MCF 10A (cell line): ENCODE measurements around the gene SNU13. TPM values are rescaled to one million over a fixed set of nuclear protein-coding genes. Genes with fewer than 3 reads are reported as not detected.

Experiments used
- BruUV-seq: library from RNA; stranded (reverse); fragments of 400-500 nt; replicated peaks from 2 replicates; lab custom pipeline; 2021; lab: Mats Ljungman, UMichigan
- CTCF ChIA-PET: fragments of 300-600 bp; sonication (Branson Sonifier 250); formaldehyde crosslinking; extraction: SDS; loops from one replicate; lab custom pipeline; 2021; ENCODE audit warnings: antibody characterized with exemption, inconsistent platforms; lab: Yijun Ruan, JAX
- POLR2A ChIA-PET: fragments of 300-600, 350-650 bp; sonication (Branson Sonifier 250); formaldehyde crosslinking; extraction: SDS; loops from one replicate; lab custom pipeline; 2020; ENCODE audit warnings: antibody characterized with exemption, inconsistent platforms; lab: Yijun Ruan, JAX
- DNase-seq: peaks from one replicate; pipeline ENCODE4 v3.0.0-alpha.2; 2018; ENCODE audit not compliant: unreplicated experiment
- H3K27ac Mint-ChIP-seq: one replicate; pipeline ENCODE4 v1.8.0; 2022; ENCODE audit warnings: mild to moderate bottlenecking, low read depth, mixed read lengths; ENCODE audit not compliant: unreplicated experiment
- H3K27me3 Mint-ChIP-seq: one replicate; pipeline ENCODE4 v1.8.0; 2022; ENCODE audit warnings: mixed read lengths; ENCODE audit not compliant: insufficient read depth, unreplicated experiment
- H3K36me3 Mint-ChIP-seq: one replicate; pipeline ENCODE4 v1.8.0; 2022; ENCODE audit warnings: mild to moderate bottlenecking, moderate library complexity, mixed read lengths; ENCODE audit not compliant: insufficient read depth, unreplicated experiment
- H3K4me1 Mint-ChIP-seq: one replicate; pipeline ENCODE4 v1.8.0; 2022; ENCODE audit warnings: mixed read lengths; ENCODE audit not compliant: insufficient read depth, unreplicated experiment
- H3K4me3 Mint-ChIP-seq: one replicate; pipeline ENCODE4 v1.8.0; 2022; ENCODE audit warnings: mild to moderate bottlenecking, moderate library complexity, mixed read lengths; ENCODE audit not compliant: unreplicated experiment
- H3K9me3 Mint-ChIP-seq: one replicate; pipeline ENCODE4 v1.8.0; 2022; ENCODE audit warnings: mixed read lengths; ENCODE audit not compliant: unreplicated experiment
- intact Hi-C: fragments of 100-400 bp; cut with micrococcal nuclease; formaldehyde crosslinking; loops from 2 replicates; pipeline ENCODE4 v1.14.1; 2022
- total RNA-seq: library from RNA; stranded (reverse); gene quantifications from 2 replicates; pipeline ENCODE4 v1.2.3, GENCODE V29; 2022
- TF ChIP-seq, protein P1 (sequence below): fragments of 200-600 bp; IDR thresholded peaks from one replicate; pipeline ENCODE4 v1.8.0; 2022; ENCODE audit warnings: antibody characterized with exemption, mild to moderate bottlenecking; ENCODE audit not compliant: unreplicated experiment

SNU13 gene
- total RNA-seq, 1 experiment from 2014 or later: 280 TPM

GRCh38 chr22:41725510-41726110 lies 36.9 kb upstream of the SNU13 start:
- Mint-ChIP-seq H3K27me3 (peaks cover 7% of the 10 kb centered on the region), H3K36me3 (peaks cover 7% of the 10 kb centered on the region), H3K4me1 (no peaks in the 10 kb centered on the region), H3K4me3 (no peak overlapping the region), H3K9me3 (no peaks in the 10 kb centered on the region), H3K27ac (no peak overlapping the region)
- ChIA-PET POLR2A (no interaction called here), CTCF (interaction anchor here (1.0 kb wide), 1 partner anchor 21 kb away, joined by 3 read pairs; no protein-coding TSS in a partner anchor)
- BruUV-seq: no TSS peak
- intact Hi-C loops: no loop called here
- TF ChIP-seq, protein P1, sequence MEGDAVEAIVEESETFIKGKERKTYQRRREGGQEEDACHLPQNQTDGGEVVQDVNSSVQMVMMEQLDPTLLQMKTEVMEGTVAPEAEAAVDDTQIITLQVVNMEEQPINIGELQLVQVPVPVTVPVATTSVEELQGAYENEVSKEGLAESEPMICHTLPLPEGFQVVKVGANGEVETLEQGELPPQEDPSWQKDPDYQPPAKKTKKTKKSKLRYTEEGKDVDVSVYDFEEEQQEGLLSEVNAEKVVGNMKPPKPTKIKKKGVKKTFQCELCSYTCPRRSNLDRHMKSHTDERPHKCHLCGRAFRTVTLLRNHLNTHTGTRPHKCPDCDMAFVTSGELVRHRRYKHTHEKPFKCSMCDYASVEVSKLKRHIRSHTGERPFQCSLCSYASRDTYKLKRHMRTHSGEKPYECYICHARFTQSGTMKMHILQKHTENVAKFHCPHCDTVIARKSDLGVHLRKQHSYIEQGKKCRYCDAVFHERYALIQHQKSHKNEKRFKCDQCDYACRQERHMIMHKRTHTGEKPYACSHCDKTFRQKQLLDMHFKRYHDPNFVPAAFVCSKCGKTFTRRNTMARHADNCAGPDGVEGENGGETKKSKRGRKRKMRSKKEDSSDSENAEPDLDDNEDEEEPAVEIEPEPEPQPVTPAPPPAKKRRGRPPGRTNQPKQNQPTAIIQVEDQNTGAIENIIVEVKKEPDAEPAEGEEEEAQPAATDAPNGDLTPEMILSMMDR: no peak
- no peak for DNase-seq

- Mint-ChIP-seq H3K27me3 (peaks cover 6% of the 10 kb centered on the region), H3K36me3 (peaks cover 6% of the 10 kb centered on the region), H3K27ac (no peak overlapping the region), H3K4me3 (no peak overlapping the region), H3K9me3 (no peaks in the 10 kb centered on the region), H3K4me1 (no peaks in the 10 kb centered on the region)
- POLR2A ChIA-PET: no interaction called here
- BruUV-seq: no TSS peak
- DNase-seq: peak; percentile 19
- CTCF ChIA-PET: interaction anchor here (0.6 kb wide), 3 partner anchors 13 to 37 kb away, joined by 3 read pairs; no protein-coding TSS in a partner anchor
- TF ChIP-seq, protein P1: no peak
- intact Hi-C loops: no loop called here
These were observed 33.8 kb upstream of the SNU13 start for GRCh38 chr22:41722496-41722895.

GRCh38 chr22:41713004-41713403 lies 24.3 kb upstream of the SNU13 start:
- no TSS peak for BruUV-seq
- no peak overlapping the region for H3K27ac Mint-ChIP-seq

DNA sequence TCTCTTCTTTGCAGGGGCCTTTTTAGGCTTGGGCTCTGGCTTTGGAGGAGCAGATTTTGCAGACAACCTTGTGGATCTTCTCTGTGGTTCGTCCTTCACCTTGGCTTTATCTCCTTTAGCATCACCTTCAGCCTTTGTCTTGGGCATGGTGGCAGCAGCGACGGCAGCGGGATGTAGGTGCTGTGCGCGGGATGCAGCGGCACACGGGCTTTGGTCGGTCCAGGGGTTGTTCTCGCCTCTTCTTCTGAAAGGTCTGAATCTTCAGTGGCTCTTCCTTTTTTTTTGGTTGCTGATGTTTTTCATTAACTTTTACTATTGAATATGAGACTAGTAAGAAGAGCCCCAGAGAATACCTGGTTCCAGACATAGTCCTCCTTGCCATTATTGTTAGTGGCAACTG lies 20.7 kb upstream of the SNU13 start:
- no peak overlapping the region for H3K4me3 Mint-ChIP-seq
- no peak overlapping the region for H3K27ac Mint-ChIP-seq
- TF ChIP-seq, protein P1: no peak
- H3K36me3 Mint-ChIP-seq: no peaks in the 10 kb centered on the region
- DNase-seq: no peak
- H3K4me1 Mint-ChIP-seq: no peaks in the 10 kb centered on the region
- no peaks in the 10 kb centered on the region for H3K9me3 Mint-ChIP-seq
- intact Hi-C loops: no loop called here
- H3K27me3 Mint-ChIP-seq: no peaks in the 10 kb centered on the region
- BruUV-seq: no TSS peak
- CTCF ChIA-PET: interaction anchor here (0.6 to 4.1 kb wide), 2 partner anchors 12 to 13 kb away, joined by 3 to 28 read pairs; no protein-coding TSS in a partner anchor
- POLR2A ChIA-PET: no interaction called here

More at GRCh38 chr22:41713004-41713403, 24.3 kb upstream of the SNU13 start:
- intact Hi-C loops: no loop called here
- DNase-seq: no peak
- CTCF ChIA-PET: interaction anchor here (3.4 kb wide), 1 partner anchor 15 kb away, joined by 25 read pairs; no protein-coding TSS in a partner anchor
- H3K4me3 Mint-ChIP-seq: no peak overlapping the region
- no peaks in the 10 kb centered on the region for H3K4me1 Mint-ChIP-seq
- H3K36me3 Mint-ChIP-seq: no peaks in the 10 kb centered on the region
- POLR2A ChIA-PET: no interaction called here
- H3K27me3 Mint-ChIP-seq: no peaks in the 10 kb centered on the region
- no peaks in the 10 kb centered on the region for H3K9me3 Mint-ChIP-seq
- TF ChIP-seq, protein P1: no peak
